Endometrial microvascular endothelial cells (primary cell): ENCODE results near the gene PRPF40B. TPM values are rescaled to one million over a fixed set of nuclear protein-coding genes. Genes with fewer than 3 reads are reported as not detected.

ENCODE experiments used
- in situ Hi-C: cut with HindIII; loops from 2 replicates; pipeline ENCODE4 v1.10.0; 2017; ENCODE audit warnings: low sequenced_read_pairs, low pct_unique_long_range_greater_than_20kb; ENCODE audit errors: inconsistent ontology term
- total RNA-seq: library from RNA; depleted of rRNA; stranded (reverse); fragments of >200 nt; gene quantifications from one replicate; pipeline ENCODE4 v1.2.3, GENCODE V29; 2015; ENCODE audit errors: inconsistent ontology term

The PRPF40B gene
- total RNA-seq, 1 donor from 2014 or later, result 7.2 TPM

DNA sequence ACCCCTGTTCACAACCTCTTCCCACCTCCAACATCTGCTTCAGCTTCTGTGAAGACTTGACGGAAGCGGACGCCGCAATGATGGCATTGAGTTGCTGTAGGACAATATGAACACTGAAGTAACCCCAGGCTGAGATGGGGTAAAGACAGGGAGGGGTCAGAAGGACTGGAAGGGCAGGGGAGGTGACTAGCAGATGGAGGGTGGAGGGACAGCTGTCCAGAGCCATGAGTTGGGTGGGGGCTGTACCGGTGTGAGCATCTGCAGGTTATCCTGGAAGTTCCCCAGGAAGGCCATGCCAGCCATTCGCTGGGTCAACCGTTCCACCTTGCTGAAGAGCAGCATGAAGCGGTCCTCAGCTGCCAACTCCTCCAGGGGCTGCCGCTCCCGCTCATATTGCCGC is 26.1 kb downstream of the PRPF40B start:
- in situ Hi-C loops, result no loop called here

GRCh38 chr12:49649892-49650291 is 26.5 kb downstream of the PRPF40B start:
- in situ Hi-C loops, result no loop called here

DNA sequence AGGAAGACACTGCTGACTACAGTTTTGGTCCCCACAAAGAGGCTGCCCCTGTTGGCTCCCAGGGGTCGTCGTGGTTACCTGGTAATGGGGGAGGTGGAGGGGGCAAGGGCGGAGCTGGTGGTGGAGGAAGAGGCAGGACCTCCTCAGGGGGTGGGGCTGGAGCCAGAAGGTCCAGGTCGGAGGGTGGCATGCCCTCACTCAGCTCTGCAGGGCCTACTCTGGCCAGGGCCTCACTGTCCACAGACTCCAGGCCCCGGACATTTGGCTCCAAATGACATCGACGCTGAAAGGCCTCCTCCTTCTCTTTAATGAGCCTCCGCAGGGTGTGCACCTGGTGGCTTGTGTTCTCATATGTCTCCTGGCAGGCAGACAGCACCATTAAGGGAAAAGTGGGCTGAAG is 28.5 kb downstream of the PRPF40B start:
- in situ Hi-C loops, result no loop called here

DNA sequence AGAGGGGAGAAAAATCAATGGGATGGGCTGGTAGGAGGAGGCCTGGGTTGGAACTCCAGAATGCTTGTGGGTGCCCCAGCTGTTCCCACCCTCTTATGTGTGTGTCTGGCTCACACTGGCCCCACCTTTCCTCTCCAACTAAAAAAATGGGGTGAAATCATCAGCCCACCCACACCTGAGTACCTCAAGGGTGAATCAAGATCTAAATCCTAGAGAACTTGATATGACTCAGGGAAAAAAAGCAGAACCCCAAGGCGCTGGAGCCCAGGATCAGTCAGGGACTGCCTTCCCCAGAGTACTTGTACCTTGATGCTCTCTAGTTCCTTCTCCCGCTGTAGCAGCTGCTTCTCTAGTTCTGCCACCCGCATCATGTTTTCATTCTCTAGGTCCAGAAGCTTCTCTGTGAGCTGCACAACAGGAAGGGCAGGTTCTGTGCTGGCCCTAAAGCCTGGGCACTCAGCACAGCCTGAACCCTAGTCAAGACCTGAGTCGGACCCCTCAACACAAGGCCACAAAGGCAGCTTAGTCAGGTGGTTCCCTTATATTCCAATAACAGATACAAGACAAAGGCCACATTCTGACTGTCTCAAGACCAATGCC is 29.7 kb downstream of the PRPF40B start:
- in situ Hi-C loops, result no loop called here

- in situ Hi-C loops, result no loop called here
These were observed 31.4 kb downstream of the PRPF40B start for GRCh38 chr12:49654715-49655114.

DNA sequence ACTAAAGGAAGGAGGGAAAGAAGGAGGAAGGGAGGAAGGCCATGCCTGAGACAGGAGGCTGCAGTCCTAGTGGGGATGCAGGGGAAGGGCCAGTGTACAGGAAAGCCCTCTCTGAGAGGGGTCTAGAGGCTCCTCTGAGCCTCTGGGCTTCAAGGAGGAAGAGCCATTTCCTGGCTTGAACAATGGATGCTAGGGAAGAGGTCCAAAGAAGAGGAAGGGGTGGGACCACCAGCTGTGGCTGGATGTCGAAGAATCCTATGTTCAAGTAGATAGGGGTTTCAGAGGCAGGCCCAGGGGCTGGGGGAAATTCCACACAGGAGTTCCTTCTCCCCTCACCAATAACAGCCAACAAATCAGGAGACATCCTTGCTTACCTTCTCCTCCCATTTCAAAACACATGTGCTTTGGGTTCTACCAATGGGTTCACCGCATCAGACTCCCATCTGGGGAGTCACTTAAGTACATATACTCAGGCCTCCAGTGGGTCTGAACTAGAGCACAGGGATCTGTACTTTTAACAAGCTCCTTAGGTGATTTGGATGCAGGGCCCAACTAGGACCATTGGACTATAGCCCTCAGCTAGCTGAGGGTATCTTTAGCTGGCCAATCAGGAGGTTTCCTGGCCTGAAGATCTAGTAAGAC is 32.4 kb downstream of the PRPF40B start:
- in situ Hi-C loops, result no loop called here

GRCh38 chr12:49658276-49658675 is 34.9 kb downstream of the PRPF40B start:
- in situ Hi-C loops, result no loop called here

- in situ Hi-C loops, result no loop called here
These were observed 36.4 kb downstream of the PRPF40B start for GRCh38 chr12:49659753-49660152.

- in situ Hi-C loops, result no loop called here
These were observed 37.8 kb downstream of the PRPF40B start for GRCh38 chr12:49661191-49661590.

GRCh38 chr12:49661746-49662145 is 38.4 kb downstream of the PRPF40B start:
- in situ Hi-C loops, result no loop called here

- in situ Hi-C loops, result no loop called here
These were observed 39.9 kb downstream of the PRPF40B start for GRCh38 chr12:49662998-49663843.

DNA sequence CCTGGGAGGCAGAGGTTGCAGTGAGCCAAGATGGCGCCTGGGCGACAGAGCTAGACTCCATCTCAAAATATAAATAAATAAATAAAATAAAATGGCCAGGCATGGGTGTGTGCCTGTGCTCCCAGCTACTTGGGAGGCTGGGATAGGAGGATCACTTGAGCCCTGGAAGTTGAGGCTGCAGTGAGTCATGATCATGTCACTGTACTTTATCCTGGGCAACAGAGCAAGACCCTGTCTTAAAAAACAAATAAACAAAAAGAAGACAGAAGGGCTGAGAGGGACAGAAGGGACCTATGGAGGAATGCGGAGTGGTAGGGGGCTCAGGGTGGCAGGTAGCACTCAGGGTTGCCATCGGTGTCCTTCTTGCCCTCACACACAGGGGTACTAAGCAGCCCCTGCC is 40.8 kb downstream of the PRPF40B start:
- in situ Hi-C loops, result no loop called here

GRCh38 chr12:49664591-49665239 is 41.4 kb downstream of the PRPF40B start:
- in situ Hi-C loops, result no loop called here

- in situ Hi-C loops, result no loop called here
These were observed 42.0 kb downstream of the PRPF40B start for GRCh38 chr12:49665384-49665783.

DNA sequence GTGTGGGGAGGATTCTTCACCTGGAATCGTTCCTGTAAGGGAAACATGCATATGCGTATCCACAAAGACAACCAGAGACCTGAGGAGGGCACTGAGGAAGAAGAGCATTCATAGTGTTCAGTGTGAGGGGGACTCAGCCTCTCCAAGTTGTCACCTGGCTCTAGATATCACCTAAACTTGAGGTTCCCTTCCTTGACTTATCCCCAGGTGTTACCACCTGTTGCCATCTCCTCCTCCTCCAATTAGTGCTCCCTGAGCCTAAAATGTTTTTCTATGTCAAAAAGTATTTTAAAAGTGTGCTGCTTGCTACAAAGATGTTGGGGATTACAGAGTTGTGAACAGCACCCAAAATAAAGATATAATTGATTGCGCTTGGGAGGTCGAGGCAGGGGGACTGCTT is 42.8 kb downstream of the PRPF40B start:
- in situ Hi-C loops, result no loop called here

GRCh38 chr12:49667325-49668090 is 44.1 kb downstream of the PRPF40B start:
- in situ Hi-C loops, result no loop called here

DNA sequence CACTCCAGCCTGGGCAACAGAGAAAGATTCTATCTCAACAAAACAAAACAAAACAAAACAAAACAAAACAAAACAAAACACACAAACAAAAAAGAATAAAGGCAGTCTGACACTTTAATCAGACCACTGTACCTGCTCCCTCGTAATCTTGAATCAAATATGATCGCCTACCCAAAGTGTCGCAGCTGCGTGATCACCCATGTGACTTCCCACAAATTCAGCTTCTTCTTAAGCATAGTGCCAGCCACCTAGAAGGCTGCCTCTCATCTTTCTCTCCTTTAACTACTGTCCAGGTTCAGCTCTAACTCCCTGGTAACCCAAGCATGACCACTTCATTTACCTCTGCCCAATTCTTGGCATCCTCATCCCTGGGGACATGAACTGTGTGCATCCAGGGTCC is 46.4 kb downstream of the PRPF40B start:
- in situ Hi-C loops, result no loop called here

GRCh38 chr12:49671031-49671765 is 47.8 kb downstream of the PRPF40B start:
- in situ Hi-C loops, result no loop called here
